Measurements from ENCODE around the gene VPS33B.

GRCh38 chr15:91068436-91068835, 46.0 kb upstream of the VPS33B start:
- no peak for TF ChIP-seq REST (IDR thresholded peaks at IDR 0.05; ENCODE audit: insufficient read depth in 1 of 2, low read depth in 2 of 2, low read length in 2 of 2)
- no peak for TF ChIP-seq TAF1 (IDR thresholded peaks at IDR 0.05; ENCODE audit: borderline replicate concordance, insufficient read depth, low read length)
- TF ChIP-seq POLR2AphosphoS5 (IDR thresholded peaks at IDR 0.05; ENCODE audit: low read depth, low read length) = no peak
- no peak for TF ChIP-seq SIN3A (IDR thresholded peaks at IDR 0.05; ENCODE audit: borderline replicate concordance, insufficient read depth, low read length)
- no peak for TF ChIP-seq FOXP2 (optimal IDR thresholded peaks at IDR 0.05; ENCODE audit: borderline replicate concordance, extremely low read depth, extremely low read length, insufficient read depth)
